A549 (cell line): ENCODE measurements around the gene INSIG2. TPM values are rescaled to one million over a fixed set of nuclear protein-coding genes. Genes with fewer than 3 reads are reported as not detected.

ENCODE experiments used
- ATAC-seq, 2 experiments: fragments of 200-7000 bp in 1 of 2; fragments of >200 bp in 1 of 2; cut with Nextera tagmentation in 1 of 2; cut with Tn5 transposase in 1 of 2; 3 replicates each; pipeline versions ENCODE4 v1.8.0 to v1.9.1; 2018 to 2020; ENCODE audit warnings: mild to moderate bottlenecking in 1 of 2, moderate library complexity in 1 of 2
- CTCF ChIA-PET: fragments of 300-600 bp; sonication (Branson Sonifier 250); formaldehyde crosslinking; extraction: SDS; loops from one replicate; lab custom pipeline; 2021; ENCODE audit warnings: antibody characterized with exemption, inconsistent platforms; lab: Yijun Ruan, JAX
- POLR2A ChIA-PET: fragments of 350-600 bp; formaldehyde crosslinking; extraction: SDS; loops from one replicate; lab custom pipeline; 2021; ENCODE audit warnings: antibody characterized with exemption, inconsistent platforms; lab: Yijun Ruan, JAX
- DNase-seq, 2 experiments: peaks; one replicate each; pipeline versions ENCODE4 v3.0.0 to v3.0.0-alpha.2; 2011 to 2016; ENCODE audit warnings: low read depth in 1 of 2, low spot score in 1 of 2
- FAIRE-seq: peaks from 2 replicates; lab custom pipeline; 2011; peaks lifted over from hg19 to GRCh38; lab: Jason Lieb, UNC
- H3K27ac ChIP-seq, 2 experiments: fragments of >200 bp; sonication (Bioruptor Twin); formaldehyde crosslinking; 3 replicates each; pipeline ENCODE4 v1.5.1; 2016 to 2017
- H3K4me1 ChIP-seq: fragments of >200 bp; sonication (Bioruptor Twin); formaldehyde crosslinking; 3 replicates; pipeline ENCODE4 v1.6.1; 2016
- H3K4me2 ChIP-seq: fragments of >200 bp; sonication (Bioruptor Twin); formaldehyde crosslinking; 3 replicates; pipeline ENCODE4 v1.6.1; 2016
- H3K4me3 ChIP-seq: fragments of >200 bp; sonication (Bioruptor Twin); formaldehyde crosslinking; 3 replicates; pipeline ENCODE4 v1.5.1; 2016
- H3K9me3 ChIP-seq: fragments of >200 bp; sonication (Bioruptor Twin); formaldehyde crosslinking; 3 replicates; pipeline ENCODE4 v1.6.1; 2016
- BHLHE40 ChIP-seq: IDR thresholded peaks from 2 replicates; pipeline ENCODE4 v1.6.1; 2012; ENCODE audit warnings: low read depth, low read length, inconsistent platforms
- CBX2 ChIP-seq: fragments of 200-600 bp; sonication (generic); IDR thresholded peaks from 2 replicates; pipeline ENCODE4 v1.6.1; 2016; ENCODE audit warnings: low read depth, mild to moderate bottlenecking, borderline replicate concordance
- CHD4 ChIP-seq: fragments of 200-600 bp; sonication (generic); IDR thresholded peaks from 2 replicates; pipeline ENCODE4 v1.6.1; 2016; ENCODE audit warnings: antibody characterized with exemption, mild to moderate bottlenecking, borderline replicate concordance
- EHF ChIP-seq: fragments of 250-450 bp; sonication (Bioruptor Pico); IDR thresholded peaks from 2 replicates; pipeline ENCODE4 v1.5.0; 2020; ENCODE audit warnings: mild to moderate bottlenecking
- ELK1 ChIP-seq: fragments of 150-350 bp; IDR thresholded peaks from 2 replicates; pipeline ENCODE4 v1.6.1; 2014; ENCODE audit warnings: low read depth, mild to moderate bottlenecking, low read length
- ESRRA ChIP-seq: fragments of 150-350 bp; IDR thresholded peaks from 2 replicates; pipeline ENCODE4 v1.6.1; 2014; ENCODE audit warnings: mild to moderate bottlenecking, low read length, borderline replicate concordance
- HEYL ChIP-seq: fragments of 250-450 bp; sonication (Bioruptor Pico); IDR thresholded peaks from 2 replicates; pipeline ENCODE4 v1.8.0; 2021; ENCODE audit warnings: mild to moderate bottlenecking, moderate library complexity
- HOXA7 ChIP-seq: fragments of 250-450 bp; sonication (Bioruptor Pico); IDR thresholded peaks from 2 replicates; pipeline ENCODE4 v1.5.0; 2020; ENCODE audit warnings: mild to moderate bottlenecking, moderate library complexity
- HOXB5 ChIP-seq: fragments of 250-450 bp; sonication (Bioruptor Pico); IDR thresholded peaks from 2 replicates; pipeline ENCODE4 v1.5.0; 2020; ENCODE audit warnings: mild to moderate bottlenecking, moderate library complexity
- MAFK ChIP-seq: fragments of 450-650 bp; IDR thresholded peaks from 2 replicates; pipeline ENCODE4 v1.6.1; 2014; ENCODE audit not compliant: partially characterized antibody
- NPAS2 ChIP-seq: fragments of 250-450 bp; sonication (Bioruptor Pico); IDR thresholded peaks from 2 replicates; pipeline ENCODE4 v1.8.0; 2022; ENCODE audit warnings: mild to moderate bottlenecking, moderate library complexity, borderline replicate concordance
- PHF8 ChIP-seq: fragments of 200-600 bp; sonication (generic); IDR thresholded peaks from 2 replicates; pipeline ENCODE4 v1.6.1; 2016; ENCODE audit warnings: low read depth, mild to moderate bottlenecking, antibody characterized with exemption, moderate library complexity, borderline replicate concordance
- RNF2 ChIP-seq: fragments of 200-600 bp; sonication (generic); IDR thresholded peaks from 2 replicates; pipeline ENCODE4 v1.6.1; 2016; ENCODE audit warnings: low read depth, mild to moderate bottlenecking, antibody characterized with exemption, moderate library complexity, borderline replicate concordance
- SMC3 ChIP-seq: fragments of >200 bp; sonication (Bioruptor Twin); formaldehyde crosslinking; IDR thresholded peaks from 3 replicates; pipeline ENCODE4 v1.6.1; 2018; ENCODE audit warnings: inconsistent platforms
- ZC3H11A ChIP-seq: fragments of 450-650 bp; IDR thresholded peaks from 2 replicates; pipeline ENCODE4 v1.6.1; 2014; ENCODE audit warnings: antibody characterized with exemption, mild to moderate bottlenecking
- ZFP36 ChIP-seq: fragments of 450-650 bp; IDR thresholded peaks from 2 replicates; pipeline ENCODE4 v1.6.1; 2014; ENCODE audit warnings: borderline replicate concordance; ENCODE audit not compliant: partially characterized antibody
- WGBS: methylation state at CpG from one replicate; pipeline ENCODE4 v1.1.6; 2017; ENCODE audit errors: missing lambda C conversion rate; 5-methylcytosine and 5-hydroxymethylcytosine counted together
- polyA plus RNA-seq, 4 experiments: library from polyadenylated mRNA; depleted of rRNA in 3 of 4; stranded (reverse); fragments of >200 nt; fragmentation: RNase III in 1 of 4; extraction: RNeasy Plus Mini Kit Qiagen cat#74134 plus additional on column Dnase treatment in 1 of 4; gene quantifications; 2 replicates in 3 of 4; 3 replicates in 1 of 4; pipeline ENCODE4 v1.2.3, GENCODE V29; 2011 to 2017
- TF ChIP-seq, protein P1 (sequence below): fragments of 250-450 bp; sonication (Bioruptor Pico); IDR thresholded peaks from 2 replicates; pipeline ENCODE4 v1.5.0; 2021; ENCODE audit warnings: mild to moderate bottlenecking, moderate library complexity, borderline replicate concordance
- TF ChIP-seq, protein P2 (sequence below): IDR thresholded peaks from 2 replicates; pipeline ENCODE4 v1.6.1; 2012
- TF ChIP-seq, protein P3 (sequence below): fragments of >200 bp; sonication (Bioruptor Twin); formaldehyde crosslinking; IDR thresholded peaks from 2 replicates; pipeline ENCODE4 v1.6.1; 2016
- TF ChIP-seq, protein P4 (sequence below): fragments of >200 bp; sonication (Bioruptor Twin); formaldehyde crosslinking; IDR thresholded peaks from 3 replicates; pipeline ENCODE4 v1.6.1; 2016

The INSIG2 gene
- polyA plus RNA-seq, 2 of the 4 experiments (the other 2 are of a cell fraction): 12.1 to 23.4 TPM

GRCh38 chr2:118124288-118124891 lies 36.1 kb downstream of the INSIG2 start (continued):
- no peak for TF ChIP-seq ELK1
- no peak for TF ChIP-seq RNF2
- TF ChIP-seq ZFP36: no peak
- TF ChIP-seq BHLHE40: no peak
- TF ChIP-seq CHD4: no peak
- TF ChIP-seq ZC3H11A: no peak
- no peak for TF ChIP-seq NPAS2 (CRISPR knock-in tag)

GRCh38 chr2:118127250-118127649 lies 39.0 kb downstream of the INSIG2 start:
- 82% methylated on average over 5 of the region's 5 CpGs for WGBS
- no peak for FAIRE-seq
- no peaks in the 10 kb centered on the region for H3K9me3 ChIP-seq
- H3K4me1 ChIP-seq: peaks cover 26% of the 10 kb centered on the region
- DNase-seq: no peak
- ChIA-PET POLR2A (no interaction called here), CTCF (interaction anchor here (0.5 to 0.8 kb wide), 2 partner anchors 75 to 1948 kb away, joined by 3 read pairs; no protein-coding TSS in a partner anchor)
- H3K4me3 ChIP-seq: no peak overlapping the region
- no peak for ATAC-seq
- no peak overlapping the region for H3K4me2 ChIP-seq
- no peak overlapping the region for H3K27ac ChIP-seq
- TF ChIP-seq, protein P1, sequence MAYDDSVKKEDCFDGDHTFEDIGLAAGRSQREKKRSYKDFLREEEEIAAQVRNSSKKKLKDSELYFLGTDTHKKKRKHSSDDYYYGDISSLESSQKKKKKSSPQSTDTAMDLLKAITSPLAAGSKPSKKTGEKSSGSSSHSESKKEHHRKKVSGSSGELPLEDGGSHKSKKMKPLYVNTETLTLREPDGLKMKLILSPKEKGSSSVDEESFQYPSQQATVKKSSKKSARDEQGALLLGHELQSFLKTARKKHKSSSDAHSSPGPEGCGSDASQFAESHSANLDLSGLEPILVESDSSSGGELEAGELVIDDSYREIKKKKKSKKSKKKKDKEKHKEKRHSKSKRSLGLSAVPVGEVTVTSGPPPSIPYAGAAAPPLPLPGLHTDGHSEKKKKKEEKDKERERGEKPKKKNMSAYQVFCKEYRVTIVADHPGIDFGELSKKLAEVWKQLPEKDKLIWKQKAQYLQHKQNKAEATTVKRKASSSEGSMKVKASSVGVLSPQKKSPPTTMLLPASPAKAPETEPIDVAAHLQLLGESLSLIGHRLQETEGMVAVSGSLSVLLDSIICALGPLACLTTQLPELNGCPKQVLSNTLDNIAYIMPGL (CRISPR knock-in tag): no peak
- TF ChIP-seq NPAS2 (CRISPR knock-in tag): no peak
- TF ChIP-seq HOXA7 (CRISPR knock-in tag): no peak
- TF ChIP-seq, protein P2, sequence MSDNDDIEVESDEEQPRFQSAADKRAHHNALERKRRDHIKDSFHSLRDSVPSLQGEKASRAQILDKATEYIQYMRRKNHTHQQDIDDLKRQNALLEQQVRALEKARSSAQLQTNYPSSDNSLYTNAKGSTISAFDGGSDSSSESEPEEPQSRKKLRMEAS: no peak
- no peak for TF ChIP-seq MAFK
- no peak for TF ChIP-seq CBX2
- TF ChIP-seq, all 56 proteins: peak for 0

- FAIRE-seq: no peak
- WGBS: 55% methylated on average over 3 of the region's 3 CpGs
- ChIA-PET POLR2A (no interaction called here), CTCF (interaction anchor here (1.6 kb wide), 1 partner anchor 727 kb away, joined by 4 read pairs; no protein-coding TSS in a partner anchor)
- Histone ChIP-seq H3K4me3 (no peak overlapping the region), H3K9me3 (no peaks in the 10 kb centered on the region), H3K27ac (no peak overlapping the region), H3K4me2 (no peak overlapping the region), H3K4me1 (peaks cover 11% of the 10 kb centered on the region)
- no peak for ATAC-seq
- DNase-seq: no peak
- TF ChIP-seq SMC3 (no peak), HEYL (CRISPR knock-in tag) (no peak), ZC3H11A (no peak), ZFP36 (no peak), PHF8 (no peak), EHF (CRISPR knock-in tag) (no peak), ESRRA (no peak), HOXB5 (no peak)
- TF ChIP-seq, protein P3, sequence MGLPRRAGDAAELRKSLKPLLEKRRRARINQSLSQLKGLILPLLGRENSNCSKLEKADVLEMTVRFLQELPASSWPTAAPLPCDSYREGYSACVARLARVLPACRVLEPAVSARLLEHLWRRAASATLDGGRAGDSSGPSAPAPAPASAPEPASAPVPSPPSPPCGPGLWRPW: no peak
- TF ChIP-seq, protein P4, sequence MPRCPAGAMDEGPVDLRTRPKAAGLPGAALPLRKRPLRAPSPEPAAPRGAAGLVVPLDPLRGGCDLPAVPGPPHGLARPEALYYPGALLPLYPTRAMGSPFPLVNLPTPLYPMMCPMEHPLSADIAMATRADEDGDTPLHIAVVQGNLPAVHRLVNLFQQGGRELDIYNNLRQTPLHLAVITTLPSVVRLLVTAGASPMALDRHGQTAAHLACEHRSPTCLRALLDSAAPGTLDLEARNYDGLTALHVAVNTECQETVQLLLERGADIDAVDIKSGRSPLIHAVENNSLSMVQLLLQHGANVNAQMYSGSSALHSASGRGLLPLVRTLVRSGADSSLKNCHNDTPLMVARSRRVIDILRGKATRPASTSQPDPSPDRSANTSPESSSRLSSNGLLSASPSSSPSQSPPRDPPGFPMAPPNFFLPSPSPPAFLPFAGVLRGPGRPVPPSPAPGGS: no peak
These were observed 40.6 kb downstream of the INSIG2 start for GRCh38 chr2:118128826-118129225.
